A549 (cell line): ENCODE data around the gene DDX54. TPM values are rescaled to one million over a fixed set of nuclear protein-coding genes. Genes with fewer than 3 reads are reported as not detected.

Source experiments
- ATAC-seq, 2 experiments: fragments of 200-7000 bp in 1 of 2; fragments of >200 bp in 1 of 2; cut with Nextera tagmentation in 1 of 2; cut with Tn5 transposase in 1 of 2; 3 replicates each; pipeline versions ENCODE4 v1.8.0 to v1.9.1; 2018 to 2020; ENCODE audit warnings: mild to moderate bottlenecking in 1 of 2, moderate library complexity in 1 of 2
- CTCF ChIA-PET: fragments of 300-600 bp; sonication (Branson Sonifier 250); formaldehyde crosslinking; extraction: SDS; loops from one replicate; lab custom pipeline; 2021; ENCODE audit warnings: antibody characterized with exemption, inconsistent platforms; lab: Yijun Ruan, JAX
- POLR2A ChIA-PET: fragments of 350-600 bp; formaldehyde crosslinking; extraction: SDS; loops from one replicate; lab custom pipeline; 2021; ENCODE audit warnings: antibody characterized with exemption, inconsistent platforms; lab: Yijun Ruan, JAX
- DNase-seq, 2 experiments: peaks; one replicate each; pipeline versions ENCODE4 v3.0.0 to v3.0.0-alpha.2; 2011 to 2016; ENCODE audit warnings: low read depth in 1 of 2, low spot score in 1 of 2
- FAIRE-seq: peaks from 2 replicates; lab custom pipeline; 2011; peaks lifted over from hg19 to GRCh38; lab: Jason Lieb, UNC
- H3K27ac ChIP-seq, 2 experiments: fragments of >200 bp; sonication (Bioruptor Twin); formaldehyde crosslinking; 3 replicates each; pipeline ENCODE4 v1.5.1; 2016 to 2017
- H3K4me1 ChIP-seq: fragments of >200 bp; sonication (Bioruptor Twin); formaldehyde crosslinking; 3 replicates; pipeline ENCODE4 v1.6.1; 2016
- H3K4me2 ChIP-seq: fragments of >200 bp; sonication (Bioruptor Twin); formaldehyde crosslinking; 3 replicates; pipeline ENCODE4 v1.6.1; 2016
- H3K4me3 ChIP-seq: fragments of >200 bp; sonication (Bioruptor Twin); formaldehyde crosslinking; 3 replicates; pipeline ENCODE4 v1.5.1; 2016
- H3K9me3 ChIP-seq: fragments of >200 bp; sonication (Bioruptor Twin); formaldehyde crosslinking; 3 replicates; pipeline ENCODE4 v1.6.1; 2016
- CBX2 ChIP-seq: fragments of 200-600 bp; sonication (generic); IDR thresholded peaks from 2 replicates; pipeline ENCODE4 v1.6.1; 2016; ENCODE audit warnings: low read depth, mild to moderate bottlenecking, borderline replicate concordance
- CEBPB ChIP-seq, 2 experiments: fragments of >200 bp in 1 of 2; sonication (Bioruptor Twin) in 1 of 2; formaldehyde crosslinking in 1 of 2; IDR thresholded peaks; 2 replicates each; pipeline ENCODE4 v1.6.1; 2012 to 2016
- CHD4 ChIP-seq: fragments of 200-600 bp; sonication (generic); IDR thresholded peaks from 2 replicates; pipeline ENCODE4 v1.6.1; 2016; ENCODE audit warnings: antibody characterized with exemption, mild to moderate bottlenecking, borderline replicate concordance
- CTCF ChIP-seq: fragments of >200 bp; sonication (Bioruptor Twin); formaldehyde crosslinking; IDR thresholded peaks from 3 replicates; pipeline ENCODE4 v1.5.1; 2016
- FOSB ChIP-seq: fragments of 250-450 bp; sonication (Bioruptor Pico); IDR thresholded peaks from 2 replicates; pipeline ENCODE4 v1.5.0; 2020; ENCODE audit warnings: mild to moderate bottlenecking, moderate library complexity
- FOXS1 ChIP-seq: fragments of 250-450 bp; sonication (Bioruptor Pico); IDR thresholded peaks from 2 replicates; pipeline ENCODE4 v1.5.0; 2020; ENCODE audit warnings: mild to moderate bottlenecking, moderate library complexity
- HEYL ChIP-seq: fragments of 250-450 bp; sonication (Bioruptor Pico); IDR thresholded peaks from 2 replicates; pipeline ENCODE4 v1.8.0; 2021; ENCODE audit warnings: mild to moderate bottlenecking, moderate library complexity
- HOXA7 ChIP-seq: fragments of 250-450 bp; sonication (Bioruptor Pico); IDR thresholded peaks from 2 replicates; pipeline ENCODE4 v1.5.0; 2020; ENCODE audit warnings: mild to moderate bottlenecking, moderate library complexity
- HOXB13 ChIP-seq: fragments of 250-450 bp; sonication (Bioruptor Pico); IDR thresholded peaks from 2 replicates; pipeline ENCODE4 v1.5.0; 2020; ENCODE audit warnings: low read depth, mild to moderate bottlenecking, moderate library complexity
- HOXB5 ChIP-seq: fragments of 250-450 bp; sonication (Bioruptor Pico); IDR thresholded peaks from 2 replicates; pipeline ENCODE4 v1.5.0; 2020; ENCODE audit warnings: mild to moderate bottlenecking, moderate library complexity
- MAFK ChIP-seq: fragments of 450-650 bp; IDR thresholded peaks from 2 replicates; pipeline ENCODE4 v1.6.1; 2014; ENCODE audit not compliant: partially characterized antibody
- NFE2L2 ChIP-seq: fragments of 150-350 bp; conservative IDR thresholded peaks from 2 replicates; pipeline ENCODE4 v1.6.1; 2014; ENCODE audit warnings: low read length
- NPAS2 ChIP-seq: fragments of 250-450 bp; sonication (Bioruptor Pico); IDR thresholded peaks from 2 replicates; pipeline ENCODE4 v1.8.0; 2022; ENCODE audit warnings: mild to moderate bottlenecking, moderate library complexity, borderline replicate concordance
- PBX3 ChIP-seq: IDR thresholded peaks from 2 replicates; pipeline ENCODE4 v1.6.1; 2012
- PHF8 ChIP-seq: fragments of 200-600 bp; sonication (generic); IDR thresholded peaks from 2 replicates; pipeline ENCODE4 v1.6.1; 2016; ENCODE audit warnings: low read depth, mild to moderate bottlenecking, antibody characterized with exemption, moderate library complexity, borderline replicate concordance
- ZC3H11A ChIP-seq: fragments of 450-650 bp; IDR thresholded peaks from 2 replicates; pipeline ENCODE4 v1.6.1; 2014; ENCODE audit warnings: antibody characterized with exemption, mild to moderate bottlenecking
- WGBS: methylation state at CpG from one replicate; pipeline ENCODE4 v1.1.6; 2017; ENCODE audit errors: missing lambda C conversion rate; 5-methylcytosine and 5-hydroxymethylcytosine counted together
- polyA plus RNA-seq, 4 experiments: library from polyadenylated mRNA; depleted of rRNA in 3 of 4; stranded (reverse); fragments of >200 nt; fragmentation: RNase III in 1 of 4; extraction: RNeasy Plus Mini Kit Qiagen cat#74134 plus additional on column Dnase treatment in 1 of 4; gene quantifications; 2 replicates in 3 of 4; 3 replicates in 1 of 4; pipeline ENCODE4 v1.2.3, GENCODE V29; 2011 to 2017
- TF ChIP-seq, protein P1 (sequence below): fragments of 150-350 bp; IDR thresholded peaks from 2 replicates; pipeline ENCODE4 v1.6.1; 2014; ENCODE audit warnings: low read depth, mild to moderate bottlenecking, low read length

The DDX54 gene
- polyA plus RNA-seq, 2 of the 4 experiments (the other 2 are of a cell fraction) = 62.4 to 64.5 TPM

DNA sequence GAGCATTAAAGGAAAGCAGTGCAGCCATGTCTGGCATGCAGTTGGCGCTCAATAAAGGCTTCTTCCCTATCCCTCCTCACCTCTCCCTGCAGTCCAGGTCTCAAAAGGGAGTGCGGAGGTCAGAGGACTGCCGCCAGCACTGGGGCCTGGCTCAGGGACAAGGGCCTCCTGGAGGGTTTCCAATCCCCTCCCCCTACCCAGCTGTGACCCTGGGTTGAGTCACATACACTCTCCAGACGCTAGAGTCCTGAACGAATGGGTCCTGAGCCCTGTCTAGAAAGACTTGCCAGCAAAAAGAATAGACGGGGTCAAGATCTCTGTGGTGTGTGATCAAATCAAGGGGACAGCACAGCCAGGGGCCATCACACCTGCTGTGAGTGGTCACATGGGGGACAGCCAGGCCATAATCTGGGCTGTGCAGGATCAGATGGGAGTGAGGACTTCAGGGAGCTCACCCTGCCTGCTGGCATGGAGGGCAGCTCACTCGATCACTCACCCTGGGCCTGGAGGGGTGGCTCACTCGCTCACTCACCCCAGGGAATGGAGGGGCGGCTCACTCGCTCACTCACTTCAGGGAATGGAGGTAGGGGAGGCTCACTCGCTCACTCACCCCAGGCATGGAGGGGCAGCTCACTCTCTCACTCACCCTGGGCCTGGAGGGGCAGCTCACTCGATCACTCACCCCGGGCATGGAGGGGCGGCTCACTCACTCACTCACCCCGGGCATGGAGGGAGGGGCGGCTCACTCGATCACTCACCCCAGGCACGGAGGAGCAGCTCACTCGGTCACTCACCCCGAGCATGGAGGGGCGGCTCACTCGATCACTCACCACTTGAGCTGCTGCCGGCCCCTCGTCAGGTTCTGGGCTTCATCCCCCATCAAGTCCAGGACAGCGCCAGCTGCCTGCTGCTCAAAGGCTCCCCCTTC, 22.9 kb downstream of the DDX54 start (continued):
- TF ChIP-seq HOXB13 (CRISPR knock-in tag) (no peak), NFE2L2 (no peak), CBX2 (no peak)

- FAIRE-seq (no peak), ATAC-seq (peak; percentile 8 to 73; a peak in 3 of 6 replicates), DNase-seq (peak; percentile 48 to 85)
- no peak overlapping the region for H3K27ac ChIP-seq
- ChIA-PET CTCF (interaction anchor here (0.7 to 5.1 kb wide), 5 partner anchors 9 to 113 kb away, joined by 4 to 38 read pairs (median 4); no protein-coding TSS in a partner anchor), POLR2A (interaction anchor here (0.6 to 0.8 kb wide), 4 partner anchors 8 to 56 kb away, joined by 3 to 5 read pairs (median 4); partner anchors contain the start of genes DDX54 and RITA1)
- no peak overlapping the region for H3K4me2 ChIP-seq
- no peaks in the 10 kb centered on the region for H3K9me3 ChIP-seq
- no peak overlapping the region for H3K4me3 ChIP-seq
- 62% methylated on average over 16 of the region's 26 CpGs for WGBS
- H3K4me1 ChIP-seq = peaks cover 12% of the 10 kb centered on the region
- TF ChIP-seq PBX3 (no peak), HOXB5 (CRISPR knock-in tag) (no peak), CHD4 (no peak)
Measured at GRCh38 chr12:113161415-113162016, 23.8 kb downstream of the DDX54 start.

GRCh38 chr12:113159937-113160336, 25.3 kb downstream of the DDX54 start:
- Histone ChIP-seq H3K9me3 (no peaks in the 10 kb centered on the region), H3K4me1 (peaks cover 12% of the 10 kb centered on the region), H3K4me3 (no peak overlapping the region), H3K27ac (peak overlapping the region; percentile 28 to 66; a peak in 3 of 6 replicates), H3K4me2 (no peak overlapping the region)
- ATAC-seq (no peak), DNase-seq (no peak), FAIRE-seq (no peak)
- ChIA-PET POLR2A (no interaction called here), CTCF (interaction anchor here (1.0 to 5.1 kb wide), 5 partner anchors 9 to 111 kb away, joined by 3 to 38 read pairs (median 4); no protein-coding TSS in a partner anchor)
- TF ChIP-seq PHF8 (no peak), NFE2L2 (no peak), HEYL (CRISPR knock-in tag) (no peak), FOSB (no peak), PBX3 (no peak), MAFK (no peak), CEBPB (IDR thresholded peaks at IDR 0.05) (no peak), ZC3H11A (no peak), FOXS1 (no peak), CTCF (no peak), NPAS2 (CRISPR knock-in tag) (no peak), HOXA7 (CRISPR knock-in tag) (no peak)
- TF ChIP-seq, protein P1, sequence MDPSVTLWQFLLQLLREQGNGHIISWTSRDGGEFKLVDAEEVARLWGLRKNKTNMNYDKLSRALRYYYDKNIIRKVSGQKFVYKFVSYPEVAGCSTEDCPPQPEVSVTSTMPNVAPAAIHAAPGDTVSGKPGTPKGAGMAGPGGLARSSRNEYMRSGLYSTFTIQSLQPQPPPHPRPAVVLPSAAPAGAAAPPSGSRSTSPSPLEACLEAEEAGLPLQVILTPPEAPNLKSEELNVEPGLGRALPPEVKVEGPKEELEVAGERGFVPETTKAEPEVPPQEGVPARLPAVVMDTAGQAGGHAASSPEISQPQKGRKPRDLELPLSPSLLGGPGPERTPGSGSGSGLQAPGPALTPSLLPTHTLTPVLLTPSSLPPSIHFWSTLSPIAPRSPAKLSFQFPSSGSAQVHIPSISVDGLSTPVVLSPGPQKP = no peak
- 96% methylated on average over 6 of the region's 7 CpGs for WGBS
